ENCODE results near the gene BSPRY.

- no peak for TF ChIP-seq CTCF (conservative IDR thresholded peaks at IDR 0.05; ENCODE audit: low read depth in 2 of 2)
- TF ChIP-seq POLR2AphosphoS5 (IDR thresholded peaks at IDR 0.05; ENCODE audit: low read depth), result no peak
- no peak for TF ChIP-seq EZH2 (IDR thresholded peaks at IDR 0.05; ENCODE audit: low read depth, unreplicated experiment)
- TF ChIP-seq REST (IDR thresholded peaks at IDR 0.05; ENCODE audit: unreplicated experiment), result no peak
- TF ChIP-seq CREB1 (CRISPR knock-in tag; IDR thresholded peaks at IDR 0.05; ENCODE audit: low read depth), result no peak
- TF ChIP-seq EZH2phosphoT487 (IDR thresholded peaks at IDR 0.05; ENCODE audit: unreplicated experiment), result no peak
- no peak for TF ChIP-seq STAT1 (IDR thresholded peaks at IDR 0.05; ENCODE audit: unreplicated experiment)
- no peak for TF ChIP-seq ZNF462 (CRISPR knock-in tag; IDR thresholded peaks at IDR 0.05)
- TF ChIP-seq ETS1 (IDR thresholded peaks at IDR 0.05), result no peak
- no peak for TF ChIP-seq JUNB (IDR thresholded peaks at IDR 0.05; ENCODE audit: unreplicated experiment)
- TF ChIP-seq ZNF114 (CRISPR knock-in tag; IDR thresholded peaks at IDR 0.05), result no peak
Observed at GRCh38 chr9:113409481-113409880, 60.1 kb downstream of the BSPRY start.
